Aorta (tissue), 5 donors: ENCODE results near the gene LIMCH1. TPM values are rescaled to one million over a fixed set of nuclear protein-coding genes. Genes with fewer than 3 reads are reported as not detected.
A peak's percentile ranks its signal among the peaks of the same experiment; 100 is the strongest.

ENCODE experiments used
- ATAC-seq: fragments of 200-7000 bp; cut with Tn5 transposase; one replicate; pipeline ENCODE4 v1.9.1; 2022; ENCODE audit warnings: moderate library complexity; ENCODE audit not compliant: low FRiP score
- DNase-seq, 2 donors: peaks; one replicate each; pipeline ENCODE4 v3.0.0-alpha.2; 2020
- H3K27ac ChIP-seq, 2 donors: one replicate each; pipeline ENCODE4 v1.5.1; 2013; ENCODE audit warnings: low read length in 2 of 2, mild to moderate bottlenecking in 2 of 2, moderate library complexity in 2 of 2, control low read depth in 1 of 2, inconsistent platforms in 1 of 2, low read depth in 1 of 2
- H3K27me3 ChIP-seq, 2 donors: one replicate each; pipeline ENCODE4 v1.6.1; 2013; ENCODE audit warnings: control low read depth in 1 of 2, low read length in 1 of 2, mild to moderate bottlenecking in 1 of 2, moderate library complexity in 1 of 2; ENCODE audit not compliant: insufficient read depth in 2 of 2, control insufficient read depth in 1 of 2
- H3K36me3 ChIP-seq, 2 donors: one replicate each; pipeline ENCODE4 v1.6.1; 2013; ENCODE audit warnings: control low read depth in 1 of 2, low read length in 1 of 2, mild to moderate bottlenecking in 1 of 2; ENCODE audit not compliant: insufficient read depth in 2 of 2, control insufficient read depth in 1 of 2
- H3K4me1 ChIP-seq, 2 donors: one replicate each; pipeline ENCODE4 v1.6.1; 2013; ENCODE audit warnings: low read length in 2 of 2, control low read depth in 1 of 2, mild to moderate bottlenecking in 1 of 2, moderate library complexity in 1 of 2; ENCODE audit not compliant: insufficient read depth in 2 of 2, control insufficient read depth in 1 of 2
- H3K4me3 ChIP-seq, 2 donors: one replicate each; pipeline ENCODE4 v1.5.1; 2013; ENCODE audit warnings: low read length in 2 of 2, control low read depth in 1 of 2, mild to moderate bottlenecking in 1 of 2
- H3K9me3 ChIP-seq: one replicate; pipeline ENCODE4 v1.6.1; 2013; ENCODE audit warnings: mild to moderate bottlenecking, low read length; ENCODE audit not compliant: control insufficient read depth
- WGBS, 2 donors: extraction: QIAGEN DNeasy Blood & Tissue Kit; methylation state at CpG; one replicate each; pipeline ENCODE4 v1.1.7; 2013; 5-methylcytosine and 5-hydroxymethylcytosine counted together
- intact Hi-C, 2 donors: fragments of 100-400 bp; cut with DNase I; formaldehyde crosslinking; loops; one replicate each; pipeline versions ENCODE4 v1.14.2 to v1.15.0; 2022
- polyA plus RNA-seq, 2 donors: library from polyadenylated mRNA; stranded (reverse); fragments of 200-250 nt; gene quantifications; one replicate each; pipeline ENCODE4 v1.2.3, GENCODE V29; 2013
- total RNA-seq, 2 donors: library from RNA; stranded (reverse); fragmentation: NEBNext Ultra II Directional; extraction: Animal tissue kit (Norgen Biotek cat#: 25700); gene quantifications; one replicate each; pipeline ENCODE4 v1.2.1, GENCODE V29; 2021
- donor health status: healthy with polysubstance abuse.
- donor health status: Bipolar disorder and iron deficiency.
- donor health status: DM: no; HTN: no; CAD: no.
- donor health status: DM: no; HTN: no; CAD: no.
- donor health status: DM: yes; HTN: yes; CAD: no.

Gene LIMCH1
- total and polyA plus RNA-seq, 4 donors, result 31.7 to 191 (median 109) TPM

DNA sequence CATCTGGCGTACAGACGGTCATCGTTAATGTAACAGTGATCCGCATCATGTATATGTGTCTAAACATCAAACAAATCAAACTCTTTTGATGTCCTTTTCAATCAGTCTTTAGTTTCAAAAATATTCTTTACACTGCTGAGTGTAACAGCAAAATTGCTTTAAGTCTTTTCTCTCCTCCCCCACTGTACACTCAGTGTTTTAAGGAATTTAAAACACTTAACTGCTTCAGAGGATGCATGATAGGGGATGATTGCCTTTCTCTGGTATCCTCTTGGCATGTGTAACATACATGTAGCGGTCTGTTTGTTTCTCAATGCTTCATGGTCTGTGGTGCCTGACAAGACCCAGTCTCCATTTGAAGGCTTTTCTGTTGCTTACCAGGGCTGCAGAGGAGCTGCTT lies 41.6 kb downstream of the LIMCH1 start:
- Histone ChIP-seq H3K4me1 (peaks cover 0 to 3% of the 10 kb centered on the region in 2 donors), H3K36me3 (no peaks in the 10 kb centered on the region), H3K27me3 (no peaks in the 10 kb centered on the region), H3K4me3 (no peak overlapping the region), H3K9me3 (no peaks in the 10 kb centered on the region), H3K27ac (no peak overlapping the region)
- ATAC-seq (no peak), DNase-seq (no peak)
- intact Hi-C loops, result no loop called here
- 78 to 92% methylated on average over 5 of the region's 5 CpGs for WGBS, 2 donors

- no peak overlapping the region for H3K27ac ChIP-seq
- no peak for DNase-seq
- no peak overlapping the region for H3K4me3 ChIP-seq
- peaks cover 0 to 3% of the 10 kb centered on the region in 2 donors for H3K4me1 ChIP-seq
- no peaks in the 10 kb centered on the region for H3K27me3 ChIP-seq
- ATAC-seq, result no peak
- WGBS, 2 donors, result 56 to 64% methylated on average over 4 of the region's 4 CpGs
- intact Hi-C loops, result no loop called here
- H3K9me3 ChIP-seq, result peaks cover 2% of the 10 kb centered on the region
- no peaks in the 10 kb centered on the region for H3K36me3 ChIP-seq
Observed at GRCh38 chr4:41580007-41580406, 42.0 kb downstream of the LIMCH1 start.

GRCh38 chr4:41586675-41587225 lies 48.8 kb downstream of the LIMCH1 start:
- peaks cover 2% of the 10 kb centered on the region for H3K9me3 ChIP-seq
- no peak for DNase-seq

DNA sequence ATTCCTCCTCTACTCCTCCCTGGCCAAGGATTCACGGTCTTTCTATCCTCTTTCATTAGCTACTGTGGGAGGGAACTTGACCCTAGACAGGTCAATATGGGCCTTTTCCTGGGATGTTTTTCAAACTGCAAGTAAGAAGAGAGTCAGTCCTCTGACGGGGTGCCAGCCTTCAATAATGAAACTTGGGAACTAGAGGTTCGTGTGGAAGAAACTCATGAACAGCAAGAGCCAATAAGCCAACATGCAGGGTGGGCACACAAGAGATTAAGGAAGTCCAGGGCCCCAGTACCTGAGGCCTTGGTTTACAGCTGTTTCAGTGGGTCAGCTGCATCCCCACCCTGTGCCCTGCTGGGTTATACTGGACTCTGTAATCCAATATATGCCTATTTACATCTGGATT lies 49.3 kb downstream of the LIMCH1 start:
- intact Hi-C loops, result no loop called here
- no peak for DNase-seq
- Histone ChIP-seq H3K4me3 (no peak overlapping the region), H3K27me3 (no peaks in the 10 kb centered on the region), H3K9me3 (peaks cover 2% of the 10 kb centered on the region), H3K36me3 (no peaks in the 10 kb centered on the region), H3K27ac (no peak overlapping the region), H3K4me1 (peaks cover 0 to 4% of the 10 kb centered on the region in 2 donors)
- 32 to 40% methylated on average over 3 of the region's 3 CpGs for WGBS, 2 donors
- no peak for ATAC-seq

More at GRCh38 chr4:41586675-41587225, 48.8 kb downstream of the LIMCH1 start:
- no peak overlapping the region for H3K27ac ChIP-seq
- WGBS, 2 donors, result 67 to 70% methylated on average over 2 of the region's 2 CpGs
- intact Hi-C loops, result no loop called here
- no peak for ATAC-seq
- H3K27me3 ChIP-seq, result no peaks in the 10 kb centered on the region
- H3K36me3 ChIP-seq, result no peaks in the 10 kb centered on the region
- no peak overlapping the region for H3K4me3 ChIP-seq
- peaks cover 0 to 4% of the 10 kb centered on the region in 2 donors for H3K4me1 ChIP-seq

GRCh38 chr4:41590591-41590990 lies 52.6 kb downstream of the LIMCH1 start:
- ATAC-seq (no peak), DNase-seq (no peak)
- intact Hi-C loops, result no loop called here
- WGBS, 2 donors, result 30 to 36% methylated on average over 3 of the region's 3 CpGs
- no peaks in the 10 kb centered on the region for H3K36me3 ChIP-seq
- H3K27ac ChIP-seq, result no peak overlapping the region
- H3K27me3 ChIP-seq, result peaks cover 0 to 1% of the 10 kb centered on the region in 2 donors
- no peak overlapping the region for H3K4me3 ChIP-seq
- H3K9me3 ChIP-seq, result no peaks in the 10 kb centered on the region
- H3K4me1 ChIP-seq, result peaks cover 4 to 7% of the 10 kb centered on the region in 2 donors

DNA sequence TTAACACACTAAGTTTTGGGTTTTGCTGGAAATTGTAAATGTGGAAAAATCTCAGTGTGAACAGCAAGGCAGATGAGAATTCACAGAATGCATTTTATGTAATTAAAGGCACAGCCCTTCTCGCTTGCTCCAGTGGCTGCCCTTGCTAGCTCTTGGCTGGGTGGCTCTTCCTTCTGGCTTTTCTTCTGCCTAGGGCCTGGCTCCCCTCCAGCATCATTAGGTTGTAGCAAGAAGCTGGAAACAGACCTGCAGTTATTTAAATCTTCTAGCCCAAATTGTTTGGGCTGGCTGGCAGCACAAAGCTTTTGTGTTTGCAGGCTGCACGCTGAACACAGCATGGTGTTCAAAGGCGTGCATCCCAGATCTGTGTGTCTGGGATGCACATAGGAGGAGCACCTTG lies 56.5 kb downstream of the LIMCH1 start:
- Histone ChIP-seq H3K9me3 (no peaks in the 10 kb centered on the region), H3K4me3 (no peak overlapping the region), H3K36me3 (no peaks in the 10 kb centered on the region), H3K4me1 (peaks cover 0 to 12% of the 10 kb centered on the region in 2 donors), H3K27me3 (peaks cover 0 to 1% of the 10 kb centered on the region in 2 donors), H3K27ac (peak overlapping the region in 1 of 2 donors; percentile 17)
- peak in 1 of 2 donors; percentile 59 for DNase-seq
- 5 to 14% methylated on average over 3 of the region's 3 CpGs for WGBS, 2 donors
- ATAC-seq, result no peak
- intact Hi-C loops, result no loop called here

DNA sequence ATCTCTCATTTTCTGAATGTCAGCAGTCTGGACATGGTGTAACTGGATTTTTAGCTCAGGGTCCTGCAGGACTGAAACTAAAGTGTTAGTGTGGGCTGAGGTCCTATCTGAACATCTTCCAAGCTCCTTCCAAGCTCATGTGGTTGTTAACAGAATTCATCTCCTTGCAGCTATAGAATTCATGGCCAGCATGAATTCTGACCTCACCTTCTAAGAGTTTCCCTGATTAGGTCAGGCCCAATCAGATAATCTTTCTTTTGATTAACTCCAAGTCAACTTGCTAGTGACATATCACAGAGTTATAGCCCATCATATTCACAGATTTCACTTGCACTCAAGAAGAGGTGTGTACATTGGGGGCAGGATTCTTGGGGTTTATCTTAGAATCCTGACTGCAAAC lies 59.5 kb downstream of the LIMCH1 start:
- H3K4me1 ChIP-seq, result peaks cover 0 to 17% of the 10 kb centered on the region in 2 donors
- no peaks in the 10 kb centered on the region for H3K9me3 ChIP-seq
- no peak overlapping the region for H3K4me3 ChIP-seq
- no peak overlapping the region for H3K27ac ChIP-seq
- peaks cover 0 to 1% of the 10 kb centered on the region in 2 donors for H3K27me3 ChIP-seq
- intact Hi-C loops, result no loop called here
- H3K36me3 ChIP-seq, result no peaks in the 10 kb centered on the region
- DNase-seq, result no peak
- no peak for ATAC-seq

DNA sequence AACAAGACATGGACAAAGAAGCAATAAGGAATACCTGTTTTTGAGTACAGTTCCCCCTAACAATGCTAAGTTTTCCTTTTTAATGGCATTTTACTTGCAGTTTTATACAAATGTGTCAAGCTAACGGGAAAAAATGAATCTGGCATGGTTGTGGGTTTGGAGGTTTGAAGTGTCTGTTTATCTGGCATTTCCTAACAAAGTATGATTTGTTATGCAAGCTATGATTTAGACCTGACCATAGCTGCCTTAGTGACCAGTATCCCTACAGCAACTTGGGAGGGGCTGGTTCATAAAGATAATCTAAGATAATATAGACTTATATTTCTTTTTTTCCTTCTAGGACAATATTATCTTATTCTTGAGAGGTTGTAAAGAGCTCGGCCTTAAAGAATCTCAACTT lies 60.6 kb downstream of the LIMCH1 start:
- intact Hi-C loops, result no loop called here
- WGBS, 2 donors, result 56 to 58% methylated on average over 2 of the region's 2 CpGs
- Histone ChIP-seq H3K27me3 (peaks cover 0 to 1% of the 10 kb centered on the region in 2 donors), H3K36me3 (no peaks in the 10 kb centered on the region), H3K4me3 (no peak overlapping the region), H3K9me3 (no peaks in the 10 kb centered on the region), H3K4me1 (peaks cover 1 to 14% of the 10 kb centered on the region in 2 donors), H3K27ac (no peak overlapping the region)
- no peak for DNase-seq
- ATAC-seq, result no peak

- Histone ChIP-seq H3K4me1 (peaks cover 1 to 12% of the 10 kb centered on the region in 2 donors), H3K36me3 (no peaks in the 10 kb centered on the region), H3K27ac (no peak overlapping the region), H3K27me3 (peaks cover 0 to 1% of the 10 kb centered on the region in 2 donors), H3K9me3 (no peaks in the 10 kb centered on the region), H3K4me3 (no peak overlapping the region)
- no peak for ATAC-seq
- DNase-seq, result no peak
- intact Hi-C loops, result no loop called here
Observed at GRCh38 chr4:41599192-41599786, 61.3 kb downstream of the LIMCH1 start.
